ENCODE measurements around the gene AVEN.

The AVEN gene

GRCh38 chr15:33866101-33866737 is 172.8 kb downstream of the AVEN start:
- no peak for TF ChIP-seq EZH2phosphoT487 (IDR thresholded peaks at IDR 0.05; ENCODE audit: borderline replicate concordance, low read length)
- no peak for TF ChIP-seq CTCF (IDR thresholded peaks at IDR 0.05; ENCODE audit: low read depth, low read length, poor library complexity, severe bottlenecking)
- Histone ChIP-seq H3K9me3 (ENCODE audit: control insufficient read depth, insufficient read depth, low read length) (no peaks in the 10 kb centered on the region), H3K4me3 (ENCODE audit: low read length) (no peak overlapping the region), H3K27ac (ENCODE audit: low read depth, low read length) (no peak overlapping the region), H3K27me3 (ENCODE audit: control insufficient read depth, low read length) (no peaks in the 10 kb centered on the region), H3K4me1 (ENCODE audit: control insufficient read depth, low read length) (no peaks in the 10 kb centered on the region), H3K79me2 (ENCODE audit: control insufficient read depth, low read length) (no peaks in the 10 kb centered on the region), H3K9me2 (replicated peaks; ENCODE audit: control insufficient read depth, low read length) (no peaks in the 10 kb centered on the region), H4K20me1 (ENCODE audit: control insufficient read depth, insufficient read depth, low read depth, low read length) (no peaks in the 10 kb centered on the region), H3F3A (ENCODE audit: control insufficient read depth, insufficient read depth) (no peaks in the 10 kb centered on the region), H3K36me3 (ENCODE audit: control insufficient read depth, low read length) (peaks cover 14% of the 10 kb centered on the region; the same call in 1 of the 2 replicates), H3K4me2 (ENCODE audit: low read length) (no peak overlapping the region)

DNA sequence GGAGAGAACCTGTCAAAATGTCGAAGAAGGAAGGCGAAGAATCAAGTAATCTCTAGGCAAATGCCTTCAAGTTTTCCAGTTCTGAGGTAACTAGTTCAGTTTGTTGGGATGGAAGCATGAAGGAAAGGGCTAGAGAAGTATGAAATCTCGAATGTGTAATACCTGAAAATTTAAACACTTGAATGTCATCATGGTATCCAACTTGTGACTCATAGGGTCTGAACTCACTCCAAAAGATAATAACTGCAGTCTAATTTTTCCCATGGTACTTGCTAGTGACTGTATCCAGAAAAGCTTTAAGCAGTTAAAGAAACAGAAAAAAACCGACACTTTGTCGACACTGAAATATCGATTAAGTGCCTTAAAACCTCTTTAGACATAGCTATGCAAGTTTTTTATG is 173.6 kb downstream of the AVEN start:
- TF ChIP-seq EZH2phosphoT487 (IDR thresholded peaks at IDR 0.05; ENCODE audit: borderline replicate concordance, low read length) (no peak), CTCF (IDR thresholded peaks at IDR 0.05; ENCODE audit: low read depth, low read length, poor library complexity, severe bottlenecking) (no peak)
- no peaks in the 10 kb centered on the region for H3K9me2 ChIP-seq (replicated peaks; ENCODE audit: control insufficient read depth, low read length)
- no peaks in the 10 kb centered on the region for H4K20me1 ChIP-seq (ENCODE audit: control insufficient read depth, insufficient read depth, low read depth, low read length)
- peaks cover 14% of the 10 kb centered on the region; the same call in 1 of the 2 replicates for H3K36me3 ChIP-seq (ENCODE audit: control insufficient read depth, low read length)
- H3K4me1 ChIP-seq (ENCODE audit: control insufficient read depth, low read length) = no peaks in the 10 kb centered on the region
- H3K9me3 ChIP-seq (ENCODE audit: control insufficient read depth, insufficient read depth, low read length) = no peaks in the 10 kb centered on the region
- no peaks in the 10 kb centered on the region for H3F3A ChIP-seq (ENCODE audit: control insufficient read depth, insufficient read depth)
- H3K79me2 ChIP-seq (ENCODE audit: control insufficient read depth, low read length) = no peaks in the 10 kb centered on the region
- H3K4me3 ChIP-seq (ENCODE audit: low read length) = no peak overlapping the region
- H3K27ac ChIP-seq (ENCODE audit: low read depth, low read length) = no peak overlapping the region
- H3K27me3 ChIP-seq (ENCODE audit: control insufficient read depth, low read length) = no peaks in the 10 kb centered on the region
- H3K4me2 ChIP-seq (ENCODE audit: low read length) = no peak overlapping the region

- H3K27me3 ChIP-seq (ENCODE audit: control insufficient read depth, low read length) = no peaks in the 10 kb centered on the region
- no peaks in the 10 kb centered on the region for H3K79me2 ChIP-seq (ENCODE audit: control insufficient read depth, low read length)
- H3K27ac ChIP-seq (ENCODE audit: low read depth, low read length) = no peak overlapping the region
- H3F3A ChIP-seq (ENCODE audit: control insufficient read depth, insufficient read depth) = no peaks in the 10 kb centered on the region
- no peaks in the 10 kb centered on the region for H3K4me1 ChIP-seq (ENCODE audit: control insufficient read depth, low read length)
- H4K20me1 ChIP-seq (ENCODE audit: control insufficient read depth, insufficient read depth, low read depth, low read length) = no peaks in the 10 kb centered on the region
- no peak overlapping the region for H3K4me2 ChIP-seq (ENCODE audit: low read length)
- no peak overlapping the region for H3K4me3 ChIP-seq (ENCODE audit: low read length)
- peaks cover 14% of the 10 kb centered on the region; the same call in 1 of the 2 replicates for H3K36me3 ChIP-seq (ENCODE audit: control insufficient read depth, low read length)
- H3K9me2 ChIP-seq (replicated peaks; ENCODE audit: control insufficient read depth, low read length) = no peaks in the 10 kb centered on the region
- no peaks in the 10 kb centered on the region for H3K9me3 ChIP-seq (ENCODE audit: control insufficient read depth, insufficient read depth, low read length)
- TF ChIP-seq EZH2phosphoT487 (IDR thresholded peaks at IDR 0.05; ENCODE audit: borderline replicate concordance, low read length) (no peak), CTCF (IDR thresholded peaks at IDR 0.05; ENCODE audit: low read depth, low read length, poor library complexity, severe bottlenecking) (no peak)
Measured at GRCh38 chr15:33864360-33865075, 174.5 kb downstream of the AVEN start.
